GM20000 (cell line): ENCODE measurements around the gene ACIN1.

Experiments used
- DNase-seq: peaks from one replicate; pipeline ENCODE4 v3.0.0; 2012; ENCODE audit warnings: low spot score
- TF ChIP-seq, protein P1 (sequence below): IDR thresholded peaks from 2 replicates; pipeline ENCODE4 v1.5.1; 2012; ENCODE audit warnings: mild to moderate bottlenecking, control low read depth; ENCODE audit errors: extremely low read depth, missing control alignments

The ACIN1 gene

DNA sequence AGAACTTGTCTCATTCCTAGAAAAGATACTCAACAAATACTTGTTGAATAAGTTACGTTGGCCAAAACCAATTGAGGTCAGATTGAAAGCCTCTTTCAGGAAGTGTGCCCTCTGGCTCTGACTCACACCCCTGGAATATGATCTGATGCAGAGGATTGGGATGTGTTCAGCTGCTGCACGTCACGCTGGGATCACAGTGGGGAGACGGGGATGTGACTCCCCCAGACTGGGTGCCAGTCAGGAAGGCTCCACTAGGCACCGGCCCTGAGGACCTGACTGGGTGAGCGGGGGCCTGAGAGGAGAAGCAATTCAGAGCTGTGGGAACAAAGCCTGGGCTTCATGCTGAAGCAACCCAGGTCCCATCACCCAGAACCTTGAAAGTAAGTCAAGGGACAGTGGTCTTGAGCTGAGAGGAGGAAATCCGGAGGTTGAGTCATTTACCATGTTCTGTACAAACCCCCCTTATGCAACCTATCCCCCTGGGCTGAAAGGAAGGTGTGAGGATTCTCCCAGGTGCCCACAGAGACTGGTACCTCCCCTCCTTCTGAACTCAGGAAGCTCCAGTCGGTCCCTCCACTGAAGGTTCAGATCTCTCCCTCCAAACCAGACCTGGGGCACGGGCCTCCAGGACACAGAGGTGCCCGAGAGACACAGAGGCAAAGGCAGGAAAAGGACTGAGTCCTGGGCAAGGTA is 20.2 kb upstream of the ACIN1 start:
- TF ChIP-seq, protein P1, sequence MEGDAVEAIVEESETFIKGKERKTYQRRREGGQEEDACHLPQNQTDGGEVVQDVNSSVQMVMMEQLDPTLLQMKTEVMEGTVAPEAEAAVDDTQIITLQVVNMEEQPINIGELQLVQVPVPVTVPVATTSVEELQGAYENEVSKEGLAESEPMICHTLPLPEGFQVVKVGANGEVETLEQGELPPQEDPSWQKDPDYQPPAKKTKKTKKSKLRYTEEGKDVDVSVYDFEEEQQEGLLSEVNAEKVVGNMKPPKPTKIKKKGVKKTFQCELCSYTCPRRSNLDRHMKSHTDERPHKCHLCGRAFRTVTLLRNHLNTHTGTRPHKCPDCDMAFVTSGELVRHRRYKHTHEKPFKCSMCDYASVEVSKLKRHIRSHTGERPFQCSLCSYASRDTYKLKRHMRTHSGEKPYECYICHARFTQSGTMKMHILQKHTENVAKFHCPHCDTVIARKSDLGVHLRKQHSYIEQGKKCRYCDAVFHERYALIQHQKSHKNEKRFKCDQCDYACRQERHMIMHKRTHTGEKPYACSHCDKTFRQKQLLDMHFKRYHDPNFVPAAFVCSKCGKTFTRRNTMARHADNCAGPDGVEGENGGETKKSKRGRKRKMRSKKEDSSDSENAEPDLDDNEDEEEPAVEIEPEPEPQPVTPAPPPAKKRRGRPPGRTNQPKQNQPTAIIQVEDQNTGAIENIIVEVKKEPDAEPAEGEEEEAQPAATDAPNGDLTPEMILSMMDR = no peak
- DNase-seq = no peak

DNA sequence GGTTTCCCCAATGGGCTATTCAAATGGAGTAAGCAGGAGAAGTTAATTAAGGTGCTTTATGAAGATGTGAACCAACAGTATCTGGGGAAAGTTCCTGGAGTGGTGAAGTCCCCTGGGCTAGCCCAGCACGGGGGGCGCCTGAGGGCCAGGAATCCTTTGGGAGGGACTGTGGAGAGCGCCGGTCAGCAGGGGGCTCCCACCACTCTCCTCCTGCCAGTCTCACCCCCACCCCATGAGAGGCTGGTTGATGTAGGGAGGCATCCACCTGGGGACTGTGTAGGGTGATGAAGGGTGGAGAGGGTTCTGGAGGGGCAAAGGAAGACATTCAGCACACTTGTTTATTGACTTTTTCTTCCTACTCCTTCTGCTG is 19.7 kb upstream of the ACIN1 start:
- TF ChIP-seq, protein P1 = no peak
- no peak for DNase-seq

DNA sequence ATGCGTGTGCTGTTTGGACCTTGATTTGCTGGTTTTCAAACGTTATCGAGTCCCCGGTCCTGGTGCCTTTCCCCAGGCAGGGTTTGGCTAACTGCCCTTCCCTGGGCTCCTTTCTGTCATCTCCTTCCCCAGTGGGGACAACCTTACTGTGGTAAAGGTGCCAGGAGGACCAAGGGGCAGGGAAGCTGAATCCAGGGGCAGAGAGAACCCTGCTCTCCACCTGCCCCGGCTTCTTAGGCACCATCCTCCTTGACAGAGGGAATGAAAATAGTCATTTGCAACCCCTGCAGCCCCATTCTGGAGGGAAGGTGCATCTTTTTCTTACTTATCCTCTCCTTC is 19.2 kb upstream of the ACIN1 start:
- no peak for DNase-seq
- TF ChIP-seq, protein P1 = no peak

DNA sequence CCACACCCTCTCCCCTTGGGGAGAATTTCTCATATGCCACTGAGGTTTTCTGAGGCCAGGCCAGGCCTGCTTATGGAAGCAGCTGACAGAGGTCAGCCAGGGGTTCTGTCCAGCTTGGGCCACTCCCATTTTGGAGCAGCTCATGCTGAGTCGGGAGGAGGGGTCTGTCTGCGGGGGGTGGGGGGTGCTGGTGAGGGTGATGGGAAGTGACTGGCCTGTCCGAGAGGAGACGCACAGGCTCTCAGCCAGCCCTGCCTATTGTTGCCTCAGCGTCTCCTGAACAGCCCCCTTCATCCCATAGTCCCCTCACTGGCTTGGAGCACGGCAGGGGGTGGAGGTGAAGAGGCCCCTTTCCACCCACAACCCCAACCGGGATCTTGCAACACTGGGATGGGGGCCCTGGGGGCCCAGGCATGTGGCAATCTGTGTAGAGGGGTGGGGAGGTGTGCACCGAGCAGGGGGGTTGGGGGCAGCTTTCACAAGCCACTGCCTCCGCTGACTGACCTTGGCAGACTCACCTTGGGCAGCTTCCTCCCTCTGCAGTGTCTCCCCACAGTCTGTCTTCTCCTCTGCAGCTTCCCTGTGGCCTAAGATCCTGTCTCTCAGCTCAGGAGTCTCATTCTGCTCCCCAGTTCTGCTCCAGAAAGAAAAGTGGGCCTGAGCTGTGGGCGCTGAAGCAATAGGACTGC is 18.6 kb upstream of the ACIN1 start:
- TF ChIP-seq, protein P1 = no peak
- DNase-seq = no peak

DNA sequence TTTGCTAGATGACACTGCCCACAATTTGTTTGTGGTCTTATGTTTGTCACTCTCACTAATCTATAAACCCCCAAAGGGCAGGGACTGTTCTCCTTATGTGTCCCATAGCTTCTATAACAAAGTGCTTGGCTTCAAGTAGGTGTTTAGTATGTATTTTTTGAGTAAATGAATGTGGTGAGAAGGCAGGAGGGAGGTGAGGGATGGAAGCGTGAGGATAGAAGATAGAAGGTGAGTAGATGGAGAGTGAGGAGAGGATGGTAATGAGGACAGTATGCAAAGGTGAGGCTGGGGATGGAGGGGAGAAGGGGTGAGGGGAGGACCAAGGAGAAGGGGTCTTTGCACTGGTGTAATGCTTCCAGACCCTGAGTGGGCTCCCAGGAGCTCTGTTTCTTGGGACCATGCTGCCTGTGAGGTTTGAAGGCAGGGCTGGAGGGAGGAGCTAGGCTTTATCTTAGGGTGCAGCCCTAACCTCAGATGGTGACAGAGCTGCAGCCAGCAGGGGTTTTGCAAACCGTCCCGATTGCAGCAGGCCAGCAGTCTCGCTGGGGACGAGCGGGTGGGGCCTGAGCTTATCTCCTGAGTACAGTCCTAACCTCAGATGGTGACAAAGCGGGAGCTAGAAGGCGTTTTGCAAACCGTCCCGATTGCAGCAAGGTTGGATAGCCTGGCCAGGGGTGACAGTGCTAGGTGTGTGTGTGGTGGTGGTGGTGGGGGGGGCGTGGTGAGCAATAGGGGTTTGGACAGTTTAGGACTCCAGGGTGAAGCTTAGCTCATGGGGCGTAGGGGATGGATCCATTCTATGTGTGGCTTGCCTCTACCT is 17.6 kb upstream of the ACIN1 start:
- TF ChIP-seq, protein P1 = no peak
- DNase-seq = no peak

DNA sequence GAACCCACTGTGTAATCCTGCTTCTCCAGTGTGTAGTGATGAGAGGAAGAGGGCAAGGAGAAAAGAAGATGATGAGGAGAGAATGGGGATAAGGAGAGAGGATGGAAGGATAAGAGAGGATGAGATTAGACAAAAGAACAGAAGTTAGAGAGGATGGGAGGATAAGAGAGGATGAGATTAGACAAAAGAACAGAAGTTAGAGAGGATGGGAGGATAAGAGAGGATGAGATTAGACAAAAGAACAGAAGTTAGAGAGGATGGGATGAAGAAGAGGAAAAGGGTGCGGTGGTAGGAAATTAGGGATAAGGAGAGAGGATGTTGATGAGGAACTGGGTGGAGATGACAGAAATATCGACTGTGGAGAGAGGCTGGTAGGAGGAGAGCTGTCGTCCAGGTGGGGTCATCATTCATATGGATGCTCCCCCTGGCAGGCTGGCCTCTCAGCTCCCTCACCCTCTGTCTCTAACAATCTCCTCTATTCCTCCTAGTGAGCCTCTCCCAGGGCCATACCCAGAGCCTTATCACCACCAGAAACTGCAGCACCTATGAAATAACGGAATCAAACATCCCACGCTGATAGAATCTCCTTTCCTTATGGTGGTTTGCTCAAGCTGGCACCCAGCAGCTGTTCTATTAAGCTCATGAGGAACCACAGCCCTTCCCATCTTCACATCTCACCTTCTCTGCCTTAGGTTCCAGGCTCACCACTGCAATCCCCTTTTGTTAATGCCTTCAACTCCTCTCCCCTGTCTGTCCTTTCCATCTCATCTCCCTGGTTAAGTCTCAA is 15.8 kb upstream of the ACIN1 start:
- DNase-seq = peak; percentile 4
- TF ChIP-seq, protein P1 = no peak
